Measurements from ENCODE around the gene BOK. TPM values are rescaled to one million over a fixed set of nuclear protein-coding genes. Genes with fewer than 3 reads are reported as not detected.

Gene BOK
- total RNA-seq, 4 donors from 2014 or later: 49.6 to 81.6 (median 71.4) TPM

- WGBS, 2 donors: 84 to 90% methylated on average over 15 to 18 of the region's 18 CpGs
- Histone ChIP-seq H3K36me3 (peaks cover 0 to 99% (median 0%) of the 10 kb centered on the region in 3 donors), H3K27ac (no peak overlapping the region), H3K27me3 (no peaks in the 10 kb centered on the region), H3K4me1 (no peaks in the 10 kb centered on the region), H3K4me3 (no peak overlapping the region), H3K9me3 (peaks cover 0 to 19% (median 5%) of the 10 kb centered on the region in 4 donors)
- TF ChIP-seq POLR2A (IDR thresholded peaks at IDR 0.05): no peak
- TF ChIP-seq EP300 (IDR thresholded peaks at IDR 0.05): no peak
- TF ChIP-seq, protein P1, sequence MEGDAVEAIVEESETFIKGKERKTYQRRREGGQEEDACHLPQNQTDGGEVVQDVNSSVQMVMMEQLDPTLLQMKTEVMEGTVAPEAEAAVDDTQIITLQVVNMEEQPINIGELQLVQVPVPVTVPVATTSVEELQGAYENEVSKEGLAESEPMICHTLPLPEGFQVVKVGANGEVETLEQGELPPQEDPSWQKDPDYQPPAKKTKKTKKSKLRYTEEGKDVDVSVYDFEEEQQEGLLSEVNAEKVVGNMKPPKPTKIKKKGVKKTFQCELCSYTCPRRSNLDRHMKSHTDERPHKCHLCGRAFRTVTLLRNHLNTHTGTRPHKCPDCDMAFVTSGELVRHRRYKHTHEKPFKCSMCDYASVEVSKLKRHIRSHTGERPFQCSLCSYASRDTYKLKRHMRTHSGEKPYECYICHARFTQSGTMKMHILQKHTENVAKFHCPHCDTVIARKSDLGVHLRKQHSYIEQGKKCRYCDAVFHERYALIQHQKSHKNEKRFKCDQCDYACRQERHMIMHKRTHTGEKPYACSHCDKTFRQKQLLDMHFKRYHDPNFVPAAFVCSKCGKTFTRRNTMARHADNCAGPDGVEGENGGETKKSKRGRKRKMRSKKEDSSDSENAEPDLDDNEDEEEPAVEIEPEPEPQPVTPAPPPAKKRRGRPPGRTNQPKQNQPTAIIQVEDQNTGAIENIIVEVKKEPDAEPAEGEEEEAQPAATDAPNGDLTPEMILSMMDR (IDR thresholded peaks at IDR 0.05): no peak
- DNase-seq (ENCODE audit: low spot score in 2 of 2): no peak
These were observed 33.7 kb downstream of the BOK start for GRCh38 chr2:241592126-241592845.

DNA sequence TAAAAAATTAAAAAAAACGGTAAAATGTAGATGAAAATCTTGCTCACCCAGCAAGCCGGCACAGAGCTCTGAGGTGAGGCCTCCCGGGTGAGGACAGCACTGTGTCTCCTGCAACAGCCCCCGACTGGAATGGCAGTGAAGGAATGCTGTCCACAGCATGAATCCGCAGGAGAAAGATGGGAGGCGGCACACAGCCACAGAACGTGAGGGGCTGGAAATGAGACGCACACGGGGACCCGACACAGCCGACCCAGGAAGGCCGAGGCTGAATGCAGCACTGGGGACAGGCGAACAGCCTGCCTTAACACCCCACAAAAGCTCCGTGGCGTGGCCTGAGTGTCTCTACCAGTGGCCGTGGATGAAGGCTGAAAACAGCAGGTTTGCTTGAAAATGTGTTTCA lies 34.7 kb downstream of the BOK start:
- Histone ChIP-seq H3K4me1 (no peaks in the 10 kb centered on the region), H3K27me3 (no peaks in the 10 kb centered on the region), H3K27ac (no peak overlapping the region), H3K9me3 (peaks cover 0 to 9% (median 2%) of the 10 kb centered on the region in 4 donors), H3K4me3 (no peak overlapping the region), H3K36me3 (peaks cover 0 to 98% (median 0%) of the 10 kb centered on the region in 3 donors)
- WGBS, 2 donors: 88 to 95% methylated on average over 16 of the region's 16 CpGs
- TF ChIP-seq POLR2A (IDR thresholded peaks at IDR 0.05) (no peak), EP300 (IDR thresholded peaks at IDR 0.05) (no peak)
- TF ChIP-seq, protein P1 (IDR thresholded peaks at IDR 0.05): no peak
- no peak for DNase-seq (ENCODE audit: low spot score in 2 of 2)

DNA sequence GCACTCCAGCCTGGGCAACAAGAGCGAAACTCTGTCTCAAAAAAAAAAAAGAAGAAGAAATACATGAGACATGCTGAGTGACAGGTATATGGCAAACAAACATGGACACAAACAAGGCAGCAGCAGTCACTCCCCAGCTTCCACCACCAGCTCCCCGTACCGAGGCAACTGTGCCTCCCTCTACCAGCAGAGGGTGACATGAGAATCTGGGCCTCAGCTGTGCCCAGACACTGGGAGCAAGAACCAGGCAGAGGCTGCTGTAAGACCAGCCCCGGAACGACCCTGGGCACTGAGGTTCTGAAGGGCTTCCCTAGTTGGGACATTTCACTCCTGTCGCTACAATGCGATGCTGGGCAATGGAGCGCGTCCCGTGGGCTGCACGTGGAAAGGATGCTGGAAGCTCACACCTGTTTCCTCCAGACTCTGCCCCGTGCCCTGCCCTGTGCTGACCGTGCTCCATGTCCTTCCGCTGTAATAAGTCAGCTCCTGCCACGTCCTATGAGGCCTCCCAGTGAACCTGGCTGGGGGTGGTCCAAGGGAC lies 37.1 kb downstream of the BOK start:
- Histone ChIP-seq H3K27me3 (no peaks in the 10 kb centered on the region), H3K36me3 (peaks cover 0 to 98% (median 0%) of the 10 kb centered on the region in 3 donors), H3K4me3 (no peak overlapping the region), H3K9me3 (no peaks in the 10 kb centered on the region), H3K4me1 (no peaks in the 10 kb centered on the region), H3K27ac (no peak overlapping the region)
- TF ChIP-seq, protein P1 (IDR thresholded peaks at IDR 0.05): no peak
- no peak for TF ChIP-seq POLR2A (IDR thresholded peaks at IDR 0.05)
- DNase-seq (ENCODE audit: low spot score in 2 of 2): no peak
- 87 to 91% methylated on average over 15 of the region's 15 CpGs for WGBS, 2 donors

GRCh38 chr2:241597561-241597960 lies 39.0 kb downstream of the BOK start:
- TF ChIP-seq, protein P1 (IDR thresholded peaks at IDR 0.05): no peak
- no peak for TF ChIP-seq POLR2A (IDR thresholded peaks at IDR 0.05)
- no peak for TF ChIP-seq EP300 (IDR thresholded peaks at IDR 0.05)
- peaks cover 0 to 98% (median 9%) of the 10 kb centered on the region in 3 donors for H3K36me3 ChIP-seq
- WGBS, 2 donors: 88 to 97% methylated on average over 6 of the region's 6 CpGs

GRCh38 chr2:241598061-241598460 lies 39.5 kb downstream of the BOK start:
- H3K36me3 ChIP-seq: peaks cover 0 to 98% (median 14%) of the 10 kb centered on the region in 3 donors

More at GRCh38 chr2:241597561-241597960, 39.0 kb downstream of the BOK start:
- no peak for DNase-seq (ENCODE audit: low spot score in 2 of 2)
- Histone ChIP-seq H3K27ac (no peak overlapping the region), H3K4me3 (no peak overlapping the region), H3K27me3 (no peaks in the 10 kb centered on the region), H3K4me1 (no peaks in the 10 kb centered on the region), H3K9me3 (no peaks in the 10 kb centered on the region)

More at GRCh38 chr2:241598061-241598460, 39.5 kb downstream of the BOK start:
- no peaks in the 10 kb centered on the region for H3K27me3 ChIP-seq
- WGBS, 2 donors: 60 to 65% methylated on average over 5 of the region's 5 CpGs
- no peaks in the 10 kb centered on the region for H3K9me3 ChIP-seq
- H3K27ac ChIP-seq: no peak overlapping the region
- TF ChIP-seq POLR2A (IDR thresholded peaks at IDR 0.05): no peak
- no peak for TF ChIP-seq EP300 (IDR thresholded peaks at IDR 0.05)
- TF ChIP-seq, protein P1 (IDR thresholded peaks at IDR 0.05): no peak
- DNase-seq (ENCODE audit: low spot score in 2 of 2): peak in 1 of 2 donors; percentile 18
- H3K4me3 ChIP-seq: no peak overlapping the region
- no peaks in the 10 kb centered on the region for H3K4me1 ChIP-seq

Data from tibial nerve (tissue), 4 donors.